HG02588 (cell line): ENCODE measurements around the gene LDLRAD4.
"Not testable (repeated sequence)": the region's sequence is repeated elsewhere in the genome, so short reads cannot be mapped to it uniquely, and the experiment has no call there.

ENCODE experiments used
- ATAC-seq: cut with Tn5 transposase; IDR thresholded peaks from one replicate; pipeline ENCODE4 v1.9.1; 2021; ENCODE audit warnings: mild to moderate bottlenecking, moderate library complexity; ENCODE audit not compliant: unreplicated experiment

Gene LDLRAD4

DNA sequence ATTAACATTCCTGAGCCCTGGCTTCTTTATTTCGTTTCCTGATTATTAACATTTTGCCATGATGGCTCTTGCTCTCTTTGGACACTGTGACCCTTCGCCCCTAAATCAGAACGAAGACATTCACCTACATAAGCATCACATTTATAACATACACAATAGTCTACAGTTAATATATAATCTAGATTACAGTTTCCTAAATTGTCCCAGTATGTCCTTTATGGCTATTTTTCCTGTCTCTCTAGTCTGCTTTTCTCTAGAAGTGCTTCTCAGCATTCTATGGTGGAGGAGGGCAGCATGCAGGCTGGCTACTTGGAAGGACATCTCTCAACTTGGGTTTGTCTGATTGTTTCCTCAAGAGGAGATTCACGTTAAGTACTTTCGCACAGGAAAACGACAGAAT, 457.9 kb downstream of the LDLRAD4 start:
- ATAC-seq = no peak

GRCh38 chr18:13677350-13677749, 458.8 kb downstream of the LDLRAD4 start:
- not testable (repeated sequence) for ATAC-seq

GRCh38 chr18:13680612-13681011, 462.1 kb downstream of the LDLRAD4 start:
- no peak for ATAC-seq

GRCh38 chr18:13681701-13682100, 463.1 kb downstream of the LDLRAD4 start:
- no peak for ATAC-seq

- no peak for ATAC-seq
These were observed 466.0 kb downstream of the LDLRAD4 start for GRCh38 chr18:13684546-13684945.

DNA sequence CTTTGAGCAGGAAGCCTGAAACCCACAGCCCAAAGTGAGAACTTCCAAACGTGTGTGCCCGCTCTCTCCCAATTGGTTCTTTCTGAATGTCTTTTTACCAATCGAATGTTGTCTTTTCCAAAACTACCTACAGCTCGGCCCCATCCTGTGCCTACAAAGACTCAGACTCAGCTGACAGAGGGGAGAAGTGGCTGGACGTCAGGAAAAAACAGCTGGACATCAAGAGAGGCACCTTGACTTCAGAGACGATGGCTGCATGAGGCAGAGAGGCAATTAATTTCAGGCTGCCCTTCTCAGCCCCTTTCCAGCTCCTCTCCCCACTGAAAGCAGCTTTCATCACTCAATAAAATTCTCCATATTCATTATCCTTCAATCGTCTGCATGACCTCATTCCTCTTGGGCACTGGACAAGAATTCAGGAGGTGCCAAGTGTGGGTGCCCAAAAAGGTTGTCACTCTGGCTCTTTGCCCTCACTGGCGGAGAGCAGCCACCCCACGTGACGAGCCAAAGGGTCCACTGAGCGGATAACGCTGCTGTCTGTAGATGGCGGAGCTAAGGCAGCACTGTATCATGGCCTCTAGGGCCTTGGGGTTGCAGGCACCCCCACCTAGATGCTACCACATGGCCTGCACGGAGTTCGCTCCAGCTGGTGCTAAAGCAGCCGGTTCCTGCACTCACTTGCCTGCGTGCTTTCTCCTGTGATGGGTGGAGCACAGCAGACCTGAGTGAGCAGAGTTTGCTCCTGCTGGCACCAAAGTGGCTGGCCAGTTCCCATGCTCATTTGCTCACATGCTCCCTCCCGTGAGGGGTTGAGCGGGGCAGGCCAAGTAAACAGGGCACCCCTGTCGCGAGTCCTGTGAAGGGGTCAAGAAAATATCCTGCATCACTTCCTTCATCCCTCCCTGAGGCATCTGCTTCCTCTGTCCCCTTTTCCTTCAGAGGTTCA, 469.9 kb downstream of the LDLRAD4 start:
- no peak for ATAC-seq

GRCh38 chr18:13690060-13690459, 471.5 kb downstream of the LDLRAD4 start:
- not testable (repeated sequence) for ATAC-seq

- not testable (repeated sequence) for ATAC-seq
These were observed 476.8 kb downstream of the LDLRAD4 start for GRCh38 chr18:13695337-13695736.

DNA sequence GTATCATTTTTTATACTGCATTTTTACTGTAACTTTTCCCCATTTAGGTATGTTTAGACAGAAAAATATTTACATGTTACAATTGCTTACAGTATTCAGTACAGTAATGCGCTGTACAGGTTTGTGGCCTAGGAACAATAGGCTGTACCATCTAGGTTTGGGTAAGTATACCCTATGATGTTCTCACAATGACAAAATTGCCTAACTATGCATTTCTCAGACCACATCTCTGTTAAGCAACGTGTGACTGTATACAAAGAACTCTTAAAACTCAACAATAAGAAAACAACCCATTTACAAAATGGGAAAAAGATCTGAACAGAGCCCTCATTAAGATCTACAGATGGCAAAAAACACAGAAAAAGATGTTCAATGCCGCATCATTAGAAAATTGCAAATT, 478.4 kb downstream of the LDLRAD4 start:
- ATAC-seq = no peak

DNA sequence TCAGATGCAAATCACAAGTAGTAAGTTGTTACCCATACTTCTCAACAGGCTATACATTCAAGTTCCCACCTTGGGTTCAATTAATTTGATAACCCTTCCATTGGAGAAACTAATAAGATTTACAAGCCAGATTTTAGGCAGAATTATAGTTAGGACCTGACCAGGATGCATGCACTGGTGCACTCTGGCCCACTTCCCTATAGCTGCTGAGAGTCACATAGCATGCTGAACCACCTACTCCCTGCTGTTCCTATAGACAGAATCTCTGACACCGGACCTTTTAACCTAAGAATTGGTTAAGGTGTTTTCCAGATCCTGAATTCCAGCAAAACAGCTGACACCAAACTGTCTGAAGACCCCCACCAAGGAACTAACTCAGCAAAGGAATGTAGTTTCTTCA, 481.6 kb downstream of the LDLRAD4 start:
- no peak for ATAC-seq
